Natural killer cell (primary cell): ENCODE measurements around the gene TMEM151A. TPM values are rescaled to one million over a fixed set of nuclear protein-coding genes. Genes with fewer than 3 reads are reported as not detected.
"Not testable (repeated sequence)": the region's sequence is repeated elsewhere in the genome, so short reads cannot be mapped to it uniquely, and the experiment has no call there.

Experiments
- ATAC-seq, 3 donors: fragments of 150-1000 bp in 2 of 3; fragments of 200-7000 bp in 1 of 3; cut with Tn5 transposase; 1 replicate in 1 of 3; 2 replicates in 2 of 3; pipeline ENCODE4 v1.10.0; 2021; ENCODE audit warnings: mild to moderate bottlenecking in 2 of 3, moderate library complexity in 2 of 3
- DNase-seq, 2 donors: peaks; one replicate each; pipeline versions ENCODE4 v3.0.0 to v3.0.0-alpha.2; 2013 to 2021; ENCODE audit warnings: mixed read lengths in 1 of 2
- H3K27ac ChIP-seq: one replicate; pipeline ENCODE4 v1.5.1; 2013; ENCODE audit warnings: mild to moderate bottlenecking, low read length
- H3K27me3 ChIP-seq: one replicate; pipeline ENCODE4 v1.6.1; 2013; ENCODE audit warnings: low read length; ENCODE audit not compliant: control insufficient read depth, insufficient read depth
- H3K36me3 ChIP-seq: one replicate; pipeline ENCODE4 v1.6.1; 2013; ENCODE audit warnings: low read length; ENCODE audit not compliant: control insufficient read depth, insufficient read depth
- H3K4me1 ChIP-seq: one replicate; pipeline ENCODE4 v1.6.1; 2013; ENCODE audit warnings: low read length; ENCODE audit not compliant: control insufficient read depth, insufficient read depth
- H3K4me3 ChIP-seq: one replicate; pipeline ENCODE4 v1.5.1; 2013; ENCODE audit warnings: low read length
- H3K9me3 ChIP-seq: one replicate; pipeline ENCODE4 v1.6.1; 2013; ENCODE audit warnings: low read length; ENCODE audit not compliant: control insufficient read depth, insufficient read depth
- H3K27ac Mint-ChIP-seq, 2 donors: one replicate each; pipeline ENCODE4 v1.8.0; 2022; ENCODE audit warnings: mild to moderate bottlenecking in 2 of 2, mixed read lengths in 2 of 2, moderate library complexity in 1 of 2
- H3K27me3 Mint-ChIP-seq, 2 donors: one replicate each; pipeline ENCODE4 v1.8.0; 2022; ENCODE audit warnings: low read depth in 2 of 2, mixed read lengths in 2 of 2
- H3K36me3 Mint-ChIP-seq: one replicate; pipeline ENCODE4 v1.8.0; 2022; ENCODE audit warnings: mixed read lengths
- H3K4me1 Mint-ChIP-seq, 2 donors: one replicate each; pipeline ENCODE4 v1.8.0; 2022; ENCODE audit warnings: mixed read lengths in 2 of 2
- H3K4me3 Mint-ChIP-seq: one replicate; pipeline ENCODE4 v1.8.0; 2022; ENCODE audit warnings: mild to moderate bottlenecking, moderate library complexity, mixed read lengths
- H3K9me3 Mint-ChIP-seq, 2 donors: one replicate each; pipeline ENCODE4 v1.8.0; 2022; ENCODE audit warnings: mixed read lengths in 2 of 2
- WGBS: methylation state at CpG from one replicate; pipeline ENCODE4 v1.1.7; 2013; ENCODE audit warnings: missing lambda C conversion rate; ENCODE audit not compliant: insufficient coverage; 5-methylcytosine and 5-hydroxymethylcytosine counted together
- intact Hi-C: fragments of 100-400 bp; cut with micrococcal nuclease; formaldehyde crosslinking; loops from one replicate; pipeline ENCODE4 v1.14.2; 2022
- total RNA-seq, 4 donors: library from RNA; stranded (reverse); fragments of 120-200 nt in 1 of 4; gene quantifications; one replicate each; pipeline versions ENCODE4 v1.2.3 to v1.2.4, GENCODE V29; 2013 to 2022
- TF ChIP-seq, protein P1 (sequence below): fragments of 200-600 bp; IDR thresholded peaks from one replicate; pipeline ENCODE4 v1.8.0; 2022; ENCODE audit warnings: antibody characterized with exemption

The TMEM151A gene
- total RNA-seq, 3 donors from 2014 or later (not counting 1 experiment from before 2014, with no cell fraction given), result not detected

DNA sequence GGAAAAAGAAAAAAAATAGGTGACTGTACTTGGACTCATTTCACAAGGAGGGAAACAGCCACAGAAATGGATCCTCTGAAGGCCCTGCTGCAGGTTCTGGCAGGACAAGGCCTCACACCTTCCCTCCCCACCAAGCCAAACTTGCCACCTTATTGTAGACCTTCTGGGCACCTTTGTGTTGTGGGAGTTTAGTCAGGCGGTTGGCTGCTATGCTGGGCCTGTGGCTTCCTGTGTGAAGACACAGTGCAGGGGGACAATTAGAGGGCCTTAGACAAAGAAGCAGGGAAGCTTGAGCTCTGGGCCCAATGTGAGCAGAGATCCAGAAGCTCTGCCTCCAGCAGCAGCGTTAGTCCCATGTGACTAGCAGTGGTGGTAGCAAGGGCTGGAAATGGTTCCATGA lies 19.1 kb upstream of the TMEM151A start:
- peak overlapping the region; percentile 76 to 86 for H3K27ac Mint-ChIP-seq
- H3K36me3 Mint-ChIP-seq, result peaks cover 14% of the 10 kb centered on the region
- peaks cover 59 to 79% of the 10 kb centered on the region in 2 donors for H3K4me1 Mint-ChIP-seq
- no peaks in the 10 kb centered on the region for H3K27me3 Mint-ChIP-seq
- intact Hi-C loops, result no loop called here
- peaks cover 87% of the 10 kb centered on the region for H3K4me1 ChIP-seq
- peaks cover 47% of the 10 kb centered on the region for H3K36me3 ChIP-seq
- peak; percentile 54 to 70 for DNase-seq
- no peak overlapping the region for H3K4me3 ChIP-seq
- WGBS, result 31% methylated on average over 2 of the region's 2 CpGs
- TF ChIP-seq, protein P1, sequence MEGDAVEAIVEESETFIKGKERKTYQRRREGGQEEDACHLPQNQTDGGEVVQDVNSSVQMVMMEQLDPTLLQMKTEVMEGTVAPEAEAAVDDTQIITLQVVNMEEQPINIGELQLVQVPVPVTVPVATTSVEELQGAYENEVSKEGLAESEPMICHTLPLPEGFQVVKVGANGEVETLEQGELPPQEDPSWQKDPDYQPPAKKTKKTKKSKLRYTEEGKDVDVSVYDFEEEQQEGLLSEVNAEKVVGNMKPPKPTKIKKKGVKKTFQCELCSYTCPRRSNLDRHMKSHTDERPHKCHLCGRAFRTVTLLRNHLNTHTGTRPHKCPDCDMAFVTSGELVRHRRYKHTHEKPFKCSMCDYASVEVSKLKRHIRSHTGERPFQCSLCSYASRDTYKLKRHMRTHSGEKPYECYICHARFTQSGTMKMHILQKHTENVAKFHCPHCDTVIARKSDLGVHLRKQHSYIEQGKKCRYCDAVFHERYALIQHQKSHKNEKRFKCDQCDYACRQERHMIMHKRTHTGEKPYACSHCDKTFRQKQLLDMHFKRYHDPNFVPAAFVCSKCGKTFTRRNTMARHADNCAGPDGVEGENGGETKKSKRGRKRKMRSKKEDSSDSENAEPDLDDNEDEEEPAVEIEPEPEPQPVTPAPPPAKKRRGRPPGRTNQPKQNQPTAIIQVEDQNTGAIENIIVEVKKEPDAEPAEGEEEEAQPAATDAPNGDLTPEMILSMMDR, result no peak
- peak overlapping the region; percentile 70 for H3K4me3 Mint-ChIP-seq
- H3K27me3 ChIP-seq, result no peaks in the 10 kb centered on the region
- peak overlapping the region; percentile 20 for H3K27ac ChIP-seq
- H3K9me3 Mint-ChIP-seq, result no peaks in the 10 kb centered on the region
- ATAC-seq, result peak; percentile 34 to 55 (median 49)
- no peaks in the 10 kb centered on the region for H3K9me3 ChIP-seq

- Histone ChIP-seq H3K27me3 (peaks cover 3% of the 10 kb centered on the region), H3K9me3 (no peaks in the 10 kb centered on the region), H3K27ac (no peak overlapping the region), H3K36me3 (peaks cover 47% of the 10 kb centered on the region), H3K4me1 (peaks cover 86% of the 10 kb centered on the region), H3K4me3 (no peak overlapping the region)
- TF ChIP-seq, protein P1, result no peak
- Mint-ChIP-seq H3K27me3 (no peaks in the 10 kb centered on the region), H3K4me1 (peaks cover 48 to 75% of the 10 kb centered on the region in 2 donors), H3K4me3 (peak overlapping the region; percentile 69), H3K9me3 (no peaks in the 10 kb centered on the region), H3K27ac (no peak overlapping the region), H3K36me3 (peaks cover 14% of the 10 kb centered on the region)
- no peak for ATAC-seq
- intact Hi-C loops, result no loop called here
- 93% methylated on average over 1 of the region's 1 CpG for WGBS
- no peak for DNase-seq
Measured at GRCh38 chr11:66274219-66274618, 17.5 kb upstream of the TMEM151A start.

- Mint-ChIP-seq H3K27me3 (peaks cover 6 to 7% of the 10 kb centered on the region in 2 donors), H3K4me3 (no peak overlapping the region), H3K36me3 (peaks cover 14% of the 10 kb centered on the region), H3K4me1 (peaks cover 44 to 71% of the 10 kb centered on the region in 2 donors), H3K27ac (no peak overlapping the region), H3K9me3 (no peaks in the 10 kb centered on the region)
- no peak overlapping the region for H3K27ac ChIP-seq
- intact Hi-C loops, result no loop called here
- H3K36me3 ChIP-seq, result peaks cover 47% of the 10 kb centered on the region
- 97% methylated on average over 8 of the region's 8 CpGs for WGBS
- TF ChIP-seq, protein P1, result no peak
- H3K4me3 ChIP-seq, result no peak overlapping the region
- no peak for ATAC-seq
- H3K27me3 ChIP-seq, result peaks cover 10% of the 10 kb centered on the region
- no peaks in the 10 kb centered on the region for H3K9me3 ChIP-seq
- H3K4me1 ChIP-seq, result peaks cover 78% of the 10 kb centered on the region
- DNase-seq, result no peak
Measured at GRCh38 chr11:66275396-66275795, 16.3 kb upstream of the TMEM151A start.

DNA sequence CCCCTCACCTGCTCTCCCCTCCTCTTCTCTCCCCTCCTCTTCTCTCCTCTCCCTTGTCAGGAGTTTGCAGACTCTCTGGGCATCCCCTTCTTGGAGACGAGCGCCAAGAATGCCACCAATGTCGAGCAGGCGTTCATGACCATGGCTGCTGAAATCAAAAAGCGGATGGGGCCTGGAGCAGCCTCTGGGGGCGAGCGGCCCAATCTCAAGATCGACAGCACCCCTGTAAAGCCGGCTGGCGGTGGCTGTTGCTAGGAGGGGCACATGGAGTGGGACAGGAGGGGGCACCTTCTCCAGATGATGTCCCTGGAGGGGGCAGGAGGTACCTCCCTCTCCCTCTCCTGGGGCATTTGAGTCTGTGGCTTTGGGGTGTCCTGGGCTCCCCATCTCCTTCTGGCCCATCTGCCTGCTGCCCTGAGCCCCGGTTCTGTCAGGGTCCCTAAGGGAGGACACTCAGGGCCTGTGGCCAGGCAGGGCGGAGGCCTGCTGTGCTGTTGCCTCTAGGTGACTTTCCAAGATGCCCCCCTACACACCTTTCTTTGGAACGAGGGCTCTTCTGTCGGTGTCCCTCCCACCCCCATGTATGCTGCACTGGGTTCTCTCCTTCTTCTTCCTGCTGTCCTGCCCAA lies 15.6 kb upstream of the TMEM151A start:
- peaks cover 14% of the 10 kb centered on the region for H3K36me3 Mint-ChIP-seq
- H3K27me3 Mint-ChIP-seq, result peaks cover 7 to 9% of the 10 kb centered on the region in 2 donors
- Histone ChIP-seq H3K27ac (no peak overlapping the region), H3K27me3 (peaks cover 10% of the 10 kb centered on the region), H3K4me3 (no peak overlapping the region), H3K36me3 (peaks cover 45% of the 10 kb centered on the region), H3K9me3 (no peaks in the 10 kb centered on the region), H3K4me1 (peaks cover 71% of the 10 kb centered on the region)
- ATAC-seq, result no peak
- no peak overlapping the region for H3K4me3 Mint-ChIP-seq
- H3K27ac Mint-ChIP-seq, result no peak overlapping the region
- TF ChIP-seq, protein P1, result no peak
- intact Hi-C loops, result no loop called here
- DNase-seq, result no peak
- peaks cover 39 to 70% of the 10 kb centered on the region in 2 donors for H3K4me1 Mint-ChIP-seq
- no peaks in the 10 kb centered on the region for H3K9me3 Mint-ChIP-seq
- 94% methylated on average over 14 of the region's 14 CpGs for WGBS

DNA sequence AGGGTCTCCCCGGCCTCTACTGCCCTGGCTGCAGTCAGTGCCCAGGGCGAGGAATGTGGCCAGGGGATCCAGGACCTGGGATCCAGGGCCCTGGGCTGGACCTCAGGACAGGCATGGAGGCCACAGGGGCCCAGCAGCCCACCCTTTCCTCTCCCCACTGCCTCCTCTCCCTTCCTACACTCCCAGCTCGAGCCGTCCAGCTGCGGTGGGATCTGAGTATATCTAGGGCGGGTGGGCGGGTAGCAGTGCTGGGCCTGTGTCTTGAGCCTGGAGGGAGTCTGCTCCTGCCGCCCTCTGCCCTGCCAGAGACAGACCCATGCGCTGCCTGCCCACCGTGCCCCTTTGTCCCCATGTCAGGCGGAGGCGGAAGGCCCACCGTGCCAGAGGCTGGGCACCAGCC lies 15.1 kb upstream of the TMEM151A start:
- Histone ChIP-seq H3K36me3 (peaks cover 44% of the 10 kb centered on the region), H3K27me3 (peaks cover 10% of the 10 kb centered on the region), H3K4me1 (peaks cover 67% of the 10 kb centered on the region)
- H3K9me3 ChIP-seq, H3K4me3 ChIP-seq, intact Hi-C loops, H3K27ac ChIP-seq, DNase-seq, H3K9me3 Mint-ChIP-seq, ATAC-seq, H3K4me3 Mint-ChIP-seq: not testable (repeated sequence)
- Mint-ChIP-seq H3K27ac (peak overlapping the region in 1 of 2 donors; percentile 58), H3K4me1 (peaks cover 36 to 73% of the 10 kb centered on the region in 2 donors), H3K36me3 (peaks cover 14% of the 10 kb centered on the region), H3K27me3 (peaks cover 7 to 12% of the 10 kb centered on the region in 2 donors)
- WGBS, result 89% methylated on average over 13 of the region's 13 CpGs
